Vagina (tissue), 2 donors: ENCODE data around the gene C16orf46.

Experiments used
- CTCF ChIP-seq, 3 experiments: fragments of 450-650 bp in 2 of 3; fragments of 200-600 bp in 1 of 3; sonication (generic) in 1 of 3; IDR thresholded peaks; one replicate each; pipeline ENCODE4 v1.5.1; 2017 to 2019; ENCODE audit warnings: antibody characterized with exemption in 3 of 3, mild to moderate bottlenecking in 2 of 3, moderate library complexity in 2 of 3
- POLR2A ChIP-seq, 2 donors: fragments of 450-650 bp; IDR thresholded peaks; one replicate each; pipeline ENCODE4 v1.6.1; 2017; ENCODE audit warnings: antibody characterized with exemption in 2 of 2, mild to moderate bottlenecking in 2 of 2, moderate library complexity in 2 of 2
- POLR2AphosphoS5 ChIP-seq, 2 donors: sonication (generic); formaldehyde crosslinking; IDR thresholded peaks; one replicate each; pipeline ENCODE4 v1.9.0; 2017; ENCODE audit warnings: antibody characterized with exemption in 2 of 2, mild to moderate bottlenecking in 2 of 2, low read depth in 1 of 2; ENCODE audit not compliant: insufficient read depth in 1 of 2

DNA sequence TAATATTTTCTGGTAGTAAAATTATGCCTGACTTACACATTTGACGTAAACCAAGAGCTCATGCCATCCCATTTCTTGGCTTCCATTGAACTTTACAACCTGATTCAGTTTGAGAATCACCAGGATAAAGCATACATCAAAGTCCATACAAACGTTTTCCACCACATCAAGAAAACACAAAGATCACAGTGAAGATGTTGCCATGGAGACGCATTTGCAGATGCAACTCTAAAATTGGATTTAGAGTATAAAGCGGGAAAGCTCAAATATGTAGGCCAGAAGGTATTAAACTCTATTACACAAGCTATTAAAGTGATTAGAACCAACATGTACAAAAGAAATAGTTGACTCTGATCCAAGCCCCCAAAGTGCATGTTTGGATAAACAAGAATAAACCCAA, 10.4 kb downstream of the C16orf46 start:
- TF ChIP-seq CTCF (IDR thresholded peaks at IDR 0.05) (no peak), POLR2AphosphoS5 (IDR thresholded peaks at IDR 0.05; ENCODE audit: insufficient read depth in 1 of 2, low read depth in 1 of 2) (no peak), POLR2A (IDR thresholded peaks at IDR 0.05) (no peak)
